GM12891 (cell line): ENCODE data around the gene ARHGAP24.

Experiments used
- DNase-seq: peaks from one replicate; pipeline ENCODE4 v3.0.0; 2011; ENCODE audit warnings: low spot score; ENCODE audit not compliant: insufficient read length
- FAIRE-seq: peaks from 2 replicates; lab custom pipeline; 2011; peaks lifted over from hg19 to GRCh38; lab: Jason Lieb, UNC
- PAX5 ChIP-seq: IDR thresholded peaks from 2 replicates; pipeline ENCODE4 v1.6.1; 2011; ENCODE audit warnings: low read length, moderate library complexity, mild to moderate bottlenecking; ENCODE audit not compliant: insufficient read depth, severe bottlenecking
- POLR2A ChIP-seq: IDR thresholded peaks from 2 replicates; pipeline ENCODE4 v1.6.1; 2011; ENCODE audit warnings: low read depth, low read length, control low read depth
- POLR2AphosphoS5 ChIP-seq: IDR thresholded peaks from 2 replicates; pipeline ENCODE4 v1.6.1; 2011; ENCODE audit warnings: low read depth, low read length, control low read depth
- POU2F2 ChIP-seq: IDR thresholded peaks from 2 replicates; pipeline ENCODE4 v1.6.1; 2011; ENCODE audit warnings: low read depth, mild to moderate bottlenecking, control low read depth, low read length, moderate library complexity
- SPI1 ChIP-seq: IDR thresholded peaks from 2 replicates; pipeline ENCODE4 v1.6.1; 2011; ENCODE audit warnings: low read depth, low read length, control low read depth
- TAF1 ChIP-seq: IDR thresholded peaks from 2 replicates; pipeline ENCODE4 v1.6.1; 2011; ENCODE audit warnings: low read depth, low read length, control low read depth

ARHGAP24 gene

DNA sequence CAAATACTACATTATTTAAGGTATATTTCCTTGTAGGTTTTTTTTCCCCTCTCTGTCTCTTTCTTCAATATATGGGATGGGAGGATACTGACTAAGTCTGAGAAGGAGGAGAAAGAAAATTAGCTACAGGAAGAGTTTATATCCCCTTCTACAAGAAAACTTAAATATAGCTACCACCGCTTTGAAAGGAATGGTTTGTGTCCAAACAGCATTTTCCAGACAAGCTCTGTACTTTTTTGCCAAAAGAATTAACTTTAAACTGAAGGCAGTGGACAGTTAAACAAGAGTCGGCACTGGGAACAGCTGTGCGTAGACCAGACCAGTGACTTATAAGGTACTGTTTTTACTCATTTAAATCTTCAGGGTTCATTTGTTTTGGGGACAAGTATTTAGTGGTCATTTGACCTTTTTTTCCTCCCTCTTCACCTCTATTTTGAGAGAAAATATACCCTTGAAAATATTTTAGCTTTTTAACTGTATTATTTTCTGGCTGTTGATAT, 303.7 kb downstream of the ARHGAP24 start:
- no peak for TF ChIP-seq POU2F2
- TF ChIP-seq PAX5 = no peak
- no peak for TF ChIP-seq POLR2A
- TF ChIP-seq SPI1 = no peak
- no peak for TF ChIP-seq POLR2AphosphoS5
- no peak for TF ChIP-seq TAF1
- FAIRE-seq (no peak), DNase-seq (no peak)

GRCh38 chr4:85779165-85779564, 304.2 kb downstream of the ARHGAP24 start:
- TF ChIP-seq POLR2A (no peak), SPI1 (no peak), POU2F2 (no peak), PAX5 (no peak), TAF1 (no peak), POLR2AphosphoS5 (no peak)
- FAIRE-seq (peak; percentile 33), DNase-seq (no peak)

DNA sequence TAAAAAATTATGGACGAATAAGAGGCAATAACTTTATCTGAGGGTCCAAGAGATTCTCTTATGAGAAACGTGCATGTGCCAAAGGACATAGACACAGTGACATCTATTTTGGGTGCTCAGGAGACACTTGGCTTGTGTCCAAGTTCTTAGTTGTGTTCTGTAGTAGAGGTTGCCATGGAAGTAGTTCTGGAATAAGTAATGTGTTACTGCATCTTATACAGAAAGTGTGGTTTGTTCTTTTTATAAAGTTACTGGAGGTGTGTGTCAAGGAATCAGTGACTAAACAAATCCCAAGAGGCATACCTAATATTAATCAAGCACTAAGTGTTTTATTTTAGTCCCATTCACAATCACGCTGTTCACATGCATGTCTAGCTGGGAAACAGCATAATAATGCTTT, 305.7 kb downstream of the ARHGAP24 start:
- TF ChIP-seq PAX5 = no peak
- TF ChIP-seq POLR2AphosphoS5 = no peak
- no peak for TF ChIP-seq TAF1
- no peak for TF ChIP-seq POLR2A
- TF ChIP-seq SPI1 = no peak
- no peak for TF ChIP-seq POU2F2
- DNase-seq (no peak), FAIRE-seq (no peak)

- no peak for TF ChIP-seq TAF1
- TF ChIP-seq POU2F2 = no peak
- no peak for TF ChIP-seq POLR2A
- TF ChIP-seq POLR2AphosphoS5 = no peak
- no peak for TF ChIP-seq PAX5
- TF ChIP-seq SPI1 = no peak; the same call in 1 of the 2 replicates
- no peak for FAIRE-seq
- no peak for DNase-seq
These were observed 308.5 kb downstream of the ARHGAP24 start for GRCh38 chr4:85783483-85783882.

GRCh38 chr4:85783900-85784299, 308.9 kb downstream of the ARHGAP24 start:
- TF ChIP-seq PAX5 (no peak), SPI1 (no peak), POLR2AphosphoS5 (no peak), POU2F2 (no peak), TAF1 (no peak), POLR2A (no peak)
- FAIRE-seq = no peak
- no peak for DNase-seq

DNA sequence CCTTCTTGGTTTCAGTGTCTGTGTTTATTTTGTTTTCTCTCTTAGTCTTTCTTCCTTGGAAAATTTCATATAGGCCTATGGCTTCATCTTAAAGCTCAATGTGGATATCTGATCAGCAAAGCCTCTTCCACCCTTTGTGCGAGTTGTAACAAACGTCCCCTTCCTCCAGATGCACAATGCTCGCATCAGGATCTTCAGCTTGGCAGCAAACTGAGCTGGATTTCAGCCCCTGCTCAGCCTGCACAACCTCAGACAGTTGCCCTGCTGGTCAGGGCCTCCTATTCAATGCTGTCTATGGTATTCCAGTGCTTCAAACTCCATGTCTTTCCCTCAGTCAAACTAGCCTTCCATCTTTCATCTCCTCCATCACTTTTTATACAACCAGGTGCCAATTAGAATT, 309.4 kb downstream of the ARHGAP24 start:
- no peak for TF ChIP-seq POLR2AphosphoS5
- no peak for TF ChIP-seq POLR2A
- no peak for TF ChIP-seq POU2F2
- no peak for TF ChIP-seq PAX5
- TF ChIP-seq SPI1 = no peak
- no peak for FAIRE-seq
- DNase-seq = no peak

- DNase-seq = no peak
- TF ChIP-seq POU2F2 (no peak), SPI1 (no peak), PAX5 (no peak), TAF1 (no peak), POLR2A (no peak), POLR2AphosphoS5 (no peak)
- FAIRE-seq = no peak
These were observed 310.0 kb downstream of the ARHGAP24 start for GRCh38 chr4:85784947-85785346.

DNA sequence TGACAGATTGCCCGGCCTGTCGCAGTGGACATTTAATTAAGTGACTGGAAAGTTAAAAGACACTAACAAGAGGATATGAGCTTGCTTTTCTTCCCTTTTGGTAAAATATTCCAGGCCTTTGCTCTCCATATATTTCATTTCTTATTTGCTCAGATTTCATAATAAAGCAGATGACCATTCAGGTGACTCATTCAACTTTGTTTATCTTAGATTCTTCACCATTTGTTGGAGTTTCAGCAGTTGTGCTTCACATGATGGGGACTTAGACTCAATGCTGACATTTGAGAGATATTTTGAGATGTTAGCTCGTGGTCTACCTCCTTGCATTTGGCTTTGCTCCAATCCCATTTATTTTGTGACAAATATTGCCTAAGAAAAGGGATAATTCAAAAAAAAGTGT, 312.2 kb downstream of the ARHGAP24 start:
- DNase-seq (no peak), FAIRE-seq (no peak)

GRCh38 chr4:85788604-85789003, 313.7 kb downstream of the ARHGAP24 start:
- TF ChIP-seq POU2F2 (no peak), SPI1 (no peak), POLR2AphosphoS5 (no peak), POLR2A (no peak), PAX5 (no peak)
- DNase-seq = no peak
- FAIRE-seq = no peak

More for the DNA sequence above, 312.2 kb downstream of the ARHGAP24 start:
- TF ChIP-seq PAX5 (no peak), SPI1 (no peak), POU2F2 (no peak), TAF1 (no peak), POLR2A (no peak), POLR2AphosphoS5 (no peak)

DNA sequence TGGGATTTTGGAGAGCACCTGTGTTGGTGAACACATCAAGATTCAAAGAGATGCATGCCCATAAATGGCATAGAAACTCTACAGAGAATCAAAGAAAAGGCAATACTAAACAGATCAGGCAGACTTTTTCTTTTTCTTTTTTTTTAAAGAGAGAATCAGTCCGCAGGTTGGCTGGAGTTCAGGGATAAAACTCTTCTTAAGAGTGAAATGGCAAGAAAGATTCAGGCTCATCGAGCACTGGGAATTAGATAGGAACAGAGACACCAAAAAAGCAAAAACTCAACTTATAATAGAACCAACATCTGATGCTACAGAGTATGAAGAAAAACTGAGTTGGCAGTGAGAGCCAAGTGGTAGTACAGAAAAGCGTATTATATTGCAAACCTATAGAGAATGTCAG, 314.3 kb downstream of the ARHGAP24 start:
- FAIRE-seq (no peak), DNase-seq (no peak)
- TF ChIP-seq SPI1 (no peak), POU2F2 (no peak), PAX5 (no peak)
